GM12872 (cell line): ENCODE measurements around the gene MRPL42.

Experiments
- TF ChIP-seq, protein P1 (sequence below): IDR thresholded peaks from 3 replicates; pipeline ENCODE4 v1.5.1; 2011; ENCODE audit warnings: low read depth, mild to moderate bottlenecking, low read length, moderate library complexity; ENCODE audit not compliant: insufficient read depth

Gene MRPL42

DNA sequence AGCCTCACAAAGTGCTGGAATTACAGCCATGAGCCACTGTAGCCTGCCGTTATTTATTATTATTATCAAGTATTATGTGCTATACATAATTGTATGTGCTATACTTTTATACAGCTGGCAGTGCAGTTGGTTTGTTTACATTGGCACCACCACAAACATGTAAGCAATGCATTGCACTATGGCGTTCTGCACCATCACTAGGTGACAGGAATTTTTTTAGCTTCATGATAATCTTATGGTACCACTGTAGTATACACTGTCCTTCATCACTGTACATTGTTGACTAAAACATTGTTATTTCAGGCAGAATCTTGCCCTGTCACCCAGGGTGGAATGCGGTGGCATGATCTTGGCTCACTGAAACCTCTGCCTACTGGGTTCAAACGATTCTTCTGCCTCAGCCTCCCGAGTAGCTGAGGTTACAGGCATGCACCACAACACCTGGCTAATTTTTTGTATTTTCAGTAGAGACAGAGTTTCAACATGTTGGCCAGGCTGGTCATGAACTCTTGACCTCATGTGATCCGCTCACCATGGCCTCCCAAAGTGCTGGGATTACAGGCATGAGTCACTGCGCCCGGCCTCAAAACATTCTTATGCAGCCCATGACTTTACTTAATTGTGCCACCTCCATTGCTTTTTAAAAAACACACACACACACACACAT lies 17.1 kb downstream of the MRPL42 start:
- TF ChIP-seq, protein P1, sequence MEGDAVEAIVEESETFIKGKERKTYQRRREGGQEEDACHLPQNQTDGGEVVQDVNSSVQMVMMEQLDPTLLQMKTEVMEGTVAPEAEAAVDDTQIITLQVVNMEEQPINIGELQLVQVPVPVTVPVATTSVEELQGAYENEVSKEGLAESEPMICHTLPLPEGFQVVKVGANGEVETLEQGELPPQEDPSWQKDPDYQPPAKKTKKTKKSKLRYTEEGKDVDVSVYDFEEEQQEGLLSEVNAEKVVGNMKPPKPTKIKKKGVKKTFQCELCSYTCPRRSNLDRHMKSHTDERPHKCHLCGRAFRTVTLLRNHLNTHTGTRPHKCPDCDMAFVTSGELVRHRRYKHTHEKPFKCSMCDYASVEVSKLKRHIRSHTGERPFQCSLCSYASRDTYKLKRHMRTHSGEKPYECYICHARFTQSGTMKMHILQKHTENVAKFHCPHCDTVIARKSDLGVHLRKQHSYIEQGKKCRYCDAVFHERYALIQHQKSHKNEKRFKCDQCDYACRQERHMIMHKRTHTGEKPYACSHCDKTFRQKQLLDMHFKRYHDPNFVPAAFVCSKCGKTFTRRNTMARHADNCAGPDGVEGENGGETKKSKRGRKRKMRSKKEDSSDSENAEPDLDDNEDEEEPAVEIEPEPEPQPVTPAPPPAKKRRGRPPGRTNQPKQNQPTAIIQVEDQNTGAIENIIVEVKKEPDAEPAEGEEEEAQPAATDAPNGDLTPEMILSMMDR: no peak

DNA sequence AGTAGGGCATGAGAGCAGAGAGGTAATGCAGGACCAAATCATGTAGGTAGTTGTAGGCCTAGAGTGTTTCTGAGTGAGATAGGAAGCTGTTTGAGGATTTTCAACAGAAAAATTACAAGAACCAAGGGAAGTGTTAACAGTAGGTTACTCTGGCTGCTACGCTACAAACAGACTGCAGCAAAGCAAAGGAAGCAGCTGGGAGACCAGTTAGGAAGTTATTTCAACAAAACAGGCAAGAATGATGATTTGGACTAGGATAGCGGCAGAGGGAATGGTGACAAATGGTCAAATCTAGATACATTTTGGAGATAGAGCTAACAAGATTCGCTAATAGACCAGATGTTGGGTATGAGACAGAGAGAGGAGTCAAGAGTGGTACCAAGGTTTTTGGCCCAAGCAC lies 26.8 kb downstream of the MRPL42 start:
- TF ChIP-seq, protein P1: no peak

DNA sequence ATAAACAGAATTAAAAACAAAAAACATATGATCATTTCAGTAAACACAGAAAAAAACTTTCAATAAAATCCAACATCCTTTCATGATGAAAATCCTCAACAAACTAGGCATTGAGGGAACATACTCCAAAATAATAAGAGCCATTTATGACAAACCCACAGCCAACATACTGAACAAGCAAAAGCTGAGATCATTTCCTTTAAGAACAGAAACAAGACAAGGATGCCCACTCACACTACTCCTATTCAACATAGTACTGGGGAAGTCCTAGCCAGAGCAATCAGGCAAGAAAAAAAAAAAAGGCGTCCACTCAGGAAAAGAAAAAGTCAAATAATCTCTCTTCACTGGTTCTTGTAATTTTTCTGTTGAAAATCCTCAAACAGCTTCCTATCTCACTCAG lies 30.1 kb downstream of the MRPL42 start:
- TF ChIP-seq, protein P1: no peak

DNA sequence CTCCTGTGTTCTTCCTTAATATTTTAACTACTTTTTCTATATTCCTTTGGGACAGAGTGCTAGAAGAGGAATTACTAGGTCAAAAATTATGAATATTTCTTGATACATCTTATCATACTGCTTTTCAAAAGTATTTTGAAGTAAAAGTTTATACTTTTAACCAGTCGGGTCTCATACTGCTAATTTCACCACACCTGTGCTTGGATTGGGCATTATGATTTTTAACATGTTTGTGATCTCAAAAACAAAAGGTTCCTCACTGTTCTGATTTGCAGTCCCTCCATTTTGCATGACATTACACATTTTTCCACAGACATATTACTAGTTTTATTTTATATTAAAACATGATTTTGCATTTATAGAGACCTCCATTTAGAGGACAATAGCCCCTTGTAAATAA lies 32.9 kb downstream of the MRPL42 start:
- TF ChIP-seq, protein P1: no peak

DNA sequence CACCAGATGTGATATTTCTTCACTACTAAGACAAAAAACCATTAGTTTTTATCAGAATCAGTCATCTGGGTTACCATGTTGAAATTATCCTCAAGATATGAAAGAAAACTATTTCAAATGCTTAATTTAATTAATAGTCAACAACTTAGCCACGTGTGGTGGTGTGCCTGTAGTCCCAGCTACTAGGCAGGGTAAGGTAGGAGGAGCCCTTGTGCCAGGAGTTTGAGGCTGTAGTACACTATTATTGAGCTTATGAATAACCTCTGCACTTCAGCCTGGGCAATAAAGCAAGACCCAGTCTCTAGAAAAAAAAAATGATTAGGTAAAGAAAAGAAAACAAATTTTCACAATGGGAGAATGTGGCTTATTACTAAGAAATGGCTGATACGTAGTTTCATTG lies 33.4 kb downstream of the MRPL42 start:
- TF ChIP-seq, protein P1: no peak

DNA sequence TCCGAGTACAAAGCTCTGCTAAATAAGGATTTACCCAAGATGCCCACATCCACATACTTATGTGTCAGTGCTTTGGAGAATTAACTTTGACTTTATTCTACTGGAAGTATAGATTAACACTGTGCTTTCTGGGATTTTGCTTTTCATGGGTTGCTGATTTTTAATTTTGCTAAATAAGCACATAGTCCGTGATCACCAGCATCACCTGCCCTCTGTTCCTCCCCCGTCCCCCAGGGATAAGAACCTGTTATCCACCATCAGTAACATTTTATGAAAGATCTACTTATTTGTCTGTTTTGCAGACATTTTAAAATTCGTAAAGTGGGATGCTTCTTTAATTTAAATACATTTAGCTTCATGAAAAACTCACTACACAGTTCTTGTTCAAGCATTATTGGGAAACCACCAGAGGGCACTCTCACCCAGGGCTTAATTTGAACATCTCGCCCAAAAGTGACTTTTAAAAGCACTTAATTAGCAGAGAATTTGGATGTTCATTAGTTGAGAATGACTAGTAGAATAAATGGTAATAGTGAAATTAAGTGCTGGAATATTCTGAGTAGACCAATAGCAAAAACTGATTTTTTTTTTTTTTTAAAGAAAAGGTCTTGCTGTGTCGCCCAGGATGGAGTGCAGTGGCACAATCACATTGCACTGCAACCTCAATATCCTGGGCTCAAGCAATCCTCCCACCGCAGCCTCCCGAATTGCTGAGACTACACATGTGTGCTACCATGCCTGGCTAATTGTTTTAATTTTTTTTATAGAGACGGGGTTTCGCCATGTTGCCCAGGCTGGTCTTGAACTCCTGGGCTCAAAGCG lies 35.7 kb downstream of the MRPL42 start:
- TF ChIP-seq, protein P1: peak; percentile 68

DNA sequence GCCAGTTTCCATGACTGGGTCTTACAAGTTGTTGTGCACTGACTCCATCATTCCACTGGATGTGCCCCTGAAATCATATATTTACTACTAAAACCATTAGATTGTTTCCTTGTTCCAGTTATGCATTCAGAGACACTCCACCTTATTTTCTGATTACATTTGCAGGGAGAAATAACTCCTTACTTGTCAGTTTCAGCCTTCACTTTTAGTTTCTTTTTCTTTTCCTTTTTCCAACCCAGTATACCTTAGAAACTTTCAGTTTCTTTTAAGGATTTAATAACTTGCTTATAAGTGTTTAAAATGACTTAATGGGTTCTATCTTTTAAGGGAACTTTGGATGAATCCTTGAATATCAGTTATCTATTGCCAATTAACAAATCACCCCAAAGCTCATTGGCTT lies 39.9 kb downstream of the MRPL42 start:
- TF ChIP-seq, protein P1: no peak
